ENCODE results near the gene HAPLN2. TPM values are rescaled to one million over a fixed set of nuclear protein-coding genes. Genes with fewer than 3 reads are reported as not detected.

The HAPLN2 gene
- total RNA-seq, 1 experiment from 2014 or later: 0.21 TPM

DNA sequence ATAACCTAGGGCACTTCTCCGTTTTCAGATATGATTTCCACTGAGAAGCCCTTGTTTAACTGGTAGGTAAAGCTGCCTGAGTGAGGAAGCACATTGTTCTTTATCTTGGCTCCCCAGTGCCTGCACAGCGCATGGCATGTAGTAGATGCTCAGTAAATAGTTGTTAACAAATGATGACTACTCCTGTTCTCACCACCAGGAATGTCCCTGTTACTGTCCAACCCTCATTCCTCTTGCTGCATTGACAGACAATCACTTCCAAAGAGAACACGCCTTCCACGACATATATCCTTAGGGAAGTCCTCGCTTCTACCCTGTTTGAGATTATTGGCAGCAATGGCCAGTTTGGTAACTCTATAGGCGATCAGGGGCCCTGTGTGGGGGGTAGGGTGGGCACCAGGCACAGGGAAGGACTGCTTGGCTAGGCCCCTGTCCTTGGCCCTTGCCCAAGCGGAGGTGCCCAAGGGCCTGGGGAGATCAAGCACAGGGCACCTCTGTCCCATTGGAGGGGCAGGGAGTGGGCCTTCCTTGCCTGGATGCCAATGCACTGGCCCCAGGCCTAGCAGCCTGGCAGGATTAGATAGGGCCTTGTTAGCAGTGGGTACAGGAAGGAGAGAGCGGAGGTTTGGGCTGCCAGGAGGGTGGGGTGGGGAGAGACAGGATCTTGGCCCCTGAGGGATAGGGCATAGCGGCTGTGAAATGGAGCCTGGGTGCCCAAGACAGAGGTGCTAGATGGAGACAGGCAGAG lies 47.8 kb downstream of the HAPLN2 start (continued):
- no peak for TF ChIP-seq POLR2AphosphoS5 (IDR thresholded peaks at IDR 0.05; ENCODE audit: low read depth, low read length)

DNA sequence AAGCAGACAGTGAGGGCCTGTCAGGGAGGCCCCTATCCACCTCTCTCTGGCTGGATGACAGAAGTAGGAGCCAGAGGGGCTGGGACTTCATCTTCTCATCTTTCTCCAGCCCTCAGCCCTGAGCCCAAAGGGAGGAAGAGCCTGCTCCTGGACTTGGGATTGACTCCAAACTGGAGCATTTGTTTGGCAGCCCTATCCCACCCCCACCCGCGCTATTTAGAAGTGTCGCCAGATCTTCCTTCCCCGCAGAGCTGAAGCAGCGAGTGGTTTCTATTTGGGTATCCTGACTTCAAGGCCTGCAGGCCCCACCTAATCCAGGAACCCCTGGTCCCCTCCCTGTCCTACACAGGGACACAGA lies 48.4 kb downstream of the HAPLN2 start:
- Histone ChIP-seq H3K4me1 (ENCODE audit: control insufficient read depth, insufficient read depth, low read length) (peaks cover 57% of the 10 kb centered on the region), H3K9me3 (ENCODE audit: control insufficient read depth, insufficient read depth, low read depth, low read length) (no peaks in the 10 kb centered on the region), H3K27me3 (ENCODE audit: control insufficient read depth, insufficient read depth, low read length) (no peaks in the 10 kb centered on the region), H3K27ac (ENCODE audit: low read length) (peak overlapping the region; percentile 56), H3K36me3 (ENCODE audit: control insufficient read depth, insufficient read depth, low read length) (no peaks in the 10 kb centered on the region), H3K4me3 (ENCODE audit: low read depth in 2 of 2, low read length in 2 of 2) (no peak overlapping the region)
- ChIA-PET CTCF (interaction anchor here (0.6 kb wide), 1 partner anchor 25 kb away, joined by 3 read pairs; no protein-coding TSS in a partner anchor), POLR2A (interaction anchor here (0.6 kb wide), 1 partner anchor 35 kb away, joined by 5 read pairs; no protein-coding TSS in a partner anchor)
- intact Hi-C loops (cut with micrococcal nuclease; ENCODE audit: unreplicated experiment) (no loop called here), in situ Hi-C loops (cut with HindIII; ENCODE audit: low pct_unique_long_range_greater_than_20kb, low sequenced_read_pairs) (no loop called here)
- DNase-seq (ENCODE audit: low read depth, low spot score) (no peak), ATAC-seq (no peak)
- no TSS peak for BruUV-seq (replicated peaks)
- no peak for TF ChIP-seq TCF7L2 (IDR thresholded peaks at IDR 0.05; ENCODE audit: low read depth, low read length)
- TF ChIP-seq, protein P1, sequence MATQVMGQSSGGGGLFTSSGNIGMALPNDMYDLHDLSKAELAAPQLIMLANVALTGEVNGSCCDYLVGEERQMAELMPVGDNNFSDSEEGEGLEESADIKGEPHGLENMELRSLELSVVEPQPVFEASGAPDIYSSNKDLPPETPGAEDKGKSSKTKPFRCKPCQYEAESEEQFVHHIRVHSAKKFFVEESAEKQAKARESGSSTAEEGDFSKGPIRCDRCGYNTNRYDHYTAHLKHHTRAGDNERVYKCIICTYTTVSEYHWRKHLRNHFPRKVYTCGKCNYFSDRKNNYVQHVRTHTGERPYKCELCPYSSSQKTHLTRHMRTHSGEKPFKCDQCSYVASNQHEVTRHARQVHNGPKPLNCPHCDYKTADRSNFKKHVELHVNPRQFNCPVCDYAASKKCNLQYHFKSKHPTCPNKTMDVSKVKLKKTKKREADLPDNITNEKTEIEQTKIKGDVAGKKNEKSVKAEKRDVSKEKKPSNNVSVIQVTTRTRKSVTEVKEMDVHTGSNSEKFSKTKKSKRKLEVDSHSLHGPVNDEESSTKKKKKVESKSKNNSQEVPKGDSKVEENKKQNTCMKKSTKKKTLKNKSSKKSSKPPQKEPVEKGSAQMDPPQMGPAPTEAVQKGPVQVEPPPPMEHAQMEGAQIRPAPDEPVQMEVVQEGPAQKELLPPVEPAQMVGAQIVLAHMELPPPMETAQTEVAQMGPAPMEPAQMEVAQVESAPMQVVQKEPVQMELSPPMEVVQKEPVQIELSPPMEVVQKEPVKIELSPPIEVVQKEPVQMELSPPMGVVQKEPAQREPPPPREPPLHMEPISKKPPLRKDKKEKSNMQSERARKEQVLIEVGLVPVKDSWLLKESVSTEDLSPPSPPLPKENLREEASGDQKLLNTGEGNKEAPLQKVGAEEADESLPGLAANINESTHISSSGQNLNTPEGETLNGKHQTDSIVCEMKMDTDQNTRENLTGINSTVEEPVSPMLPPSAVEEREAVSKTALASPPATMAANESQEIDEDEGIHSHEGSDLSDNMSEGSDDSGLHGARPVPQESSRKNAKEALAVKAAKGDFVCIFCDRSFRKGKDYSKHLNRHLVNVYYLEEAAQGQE (IDR thresholded peaks at IDR 0.05; ENCODE audit: insufficient read depth in 1 of 2, low read depth in 2 of 2, low read length in 1 of 2): no peak
- TF ChIP-seq POLR2AphosphoS5 (IDR thresholded peaks at IDR 0.05; ENCODE audit: low read depth, low read length): no peak
- no peak for TF ChIP-seq SIN3A (IDR thresholded peaks at IDR 0.05; ENCODE audit: borderline replicate concordance, insufficient read depth, low read depth, low read length)
- TF ChIP-seq, protein P2, sequence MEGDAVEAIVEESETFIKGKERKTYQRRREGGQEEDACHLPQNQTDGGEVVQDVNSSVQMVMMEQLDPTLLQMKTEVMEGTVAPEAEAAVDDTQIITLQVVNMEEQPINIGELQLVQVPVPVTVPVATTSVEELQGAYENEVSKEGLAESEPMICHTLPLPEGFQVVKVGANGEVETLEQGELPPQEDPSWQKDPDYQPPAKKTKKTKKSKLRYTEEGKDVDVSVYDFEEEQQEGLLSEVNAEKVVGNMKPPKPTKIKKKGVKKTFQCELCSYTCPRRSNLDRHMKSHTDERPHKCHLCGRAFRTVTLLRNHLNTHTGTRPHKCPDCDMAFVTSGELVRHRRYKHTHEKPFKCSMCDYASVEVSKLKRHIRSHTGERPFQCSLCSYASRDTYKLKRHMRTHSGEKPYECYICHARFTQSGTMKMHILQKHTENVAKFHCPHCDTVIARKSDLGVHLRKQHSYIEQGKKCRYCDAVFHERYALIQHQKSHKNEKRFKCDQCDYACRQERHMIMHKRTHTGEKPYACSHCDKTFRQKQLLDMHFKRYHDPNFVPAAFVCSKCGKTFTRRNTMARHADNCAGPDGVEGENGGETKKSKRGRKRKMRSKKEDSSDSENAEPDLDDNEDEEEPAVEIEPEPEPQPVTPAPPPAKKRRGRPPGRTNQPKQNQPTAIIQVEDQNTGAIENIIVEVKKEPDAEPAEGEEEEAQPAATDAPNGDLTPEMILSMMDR (IDR thresholded peaks at IDR 0.05): no peak

DNA sequence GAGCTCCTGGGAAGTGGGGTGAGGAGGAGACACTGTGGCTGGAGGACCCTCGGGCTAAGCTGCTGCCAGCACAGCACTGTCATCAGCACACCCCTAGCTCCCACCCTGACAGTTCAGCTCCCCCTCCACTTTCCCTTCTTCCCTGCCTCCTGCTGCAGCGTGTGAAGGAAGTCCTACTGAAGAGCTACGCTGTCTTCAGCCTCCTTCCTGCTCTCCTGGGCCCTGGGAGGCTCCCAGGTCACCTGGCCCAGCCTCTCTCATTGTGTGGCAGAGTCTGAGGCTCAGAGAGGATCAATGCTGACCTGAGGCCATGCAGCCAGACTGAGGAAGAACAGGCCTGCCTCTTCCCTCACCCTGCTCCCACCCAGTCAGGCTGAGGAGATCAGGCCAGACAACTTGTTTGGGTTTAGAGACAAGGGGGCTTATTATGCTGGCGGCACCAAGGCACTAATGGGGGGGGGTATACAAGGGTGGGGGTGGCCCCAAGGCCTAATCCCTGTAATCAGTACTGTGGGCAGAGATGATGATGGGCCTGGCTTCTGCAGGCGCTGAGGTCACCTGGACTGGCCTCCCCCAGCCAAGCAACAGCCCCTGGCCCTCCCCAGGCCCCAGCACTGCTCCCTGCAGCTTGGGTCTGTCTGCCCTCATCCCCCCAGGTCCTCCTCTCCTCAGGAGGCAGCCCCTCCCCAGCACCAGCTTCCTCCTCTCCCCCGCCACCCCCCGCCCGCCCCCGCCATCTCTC lies 48.9 kb downstream of the HAPLN2 start:
- DNase-seq (ENCODE audit: low read depth, low spot score) (no peak), ATAC-seq (peak; percentile 20; the same call in 1 of the 2 replicates)
- no TSS peak for BruUV-seq (replicated peaks)
- intact Hi-C loops (cut with micrococcal nuclease; ENCODE audit: unreplicated experiment) (no loop called here), in situ Hi-C loops (cut with HindIII; ENCODE audit: low pct_unique_long_range_greater_than_20kb, low sequenced_read_pairs) (no loop called here)
- TF ChIP-seq TCF7L2 (IDR thresholded peaks at IDR 0.05; ENCODE audit: low read depth, low read length) (no peak), POLR2AphosphoS5 (IDR thresholded peaks at IDR 0.05; ENCODE audit: low read depth, low read length) (no peak), SIN3A (IDR thresholded peaks at IDR 0.05; ENCODE audit: borderline replicate concordance, insufficient read depth, low read depth, low read length) (no peak)
- TF ChIP-seq, protein P2 (IDR thresholded peaks at IDR 0.05): no peak
- TF ChIP-seq, protein P1 (IDR thresholded peaks at IDR 0.05; ENCODE audit: insufficient read depth in 1 of 2, low read depth in 2 of 2, low read length in 1 of 2): no peak
- Histone ChIP-seq H3K36me3 (ENCODE audit: control insufficient read depth, insufficient read depth, low read length) (no peaks in the 10 kb centered on the region), H3K27ac (ENCODE audit: low read length) (peak overlapping the region; percentile 56), H3K27me3 (ENCODE audit: control insufficient read depth, insufficient read depth, low read length) (no peaks in the 10 kb centered on the region), H3K4me1 (ENCODE audit: control insufficient read depth, insufficient read depth, low read length) (peaks cover 52% of the 10 kb centered on the region), H3K9me3 (ENCODE audit: control insufficient read depth, insufficient read depth, low read depth, low read length) (no peaks in the 10 kb centered on the region), H3K4me3 (ENCODE audit: low read depth in 2 of 2, low read length in 2 of 2) (no peak overlapping the region)
- ChIA-PET CTCF (interaction anchor here (0.6 kb wide), 2 partner anchors 9 to 24 kb away, joined by 3 to 11 read pairs; partner anchors contain the start of gene NES), POLR2A (interaction anchor here (0.6 kb wide), 1 partner anchor 35 kb away, joined by 5 read pairs; no protein-coding TSS in a partner anchor)
